CD1c-positive myeloid dendritic cell (primary cell): ENCODE data around the gene GFPT1.

ENCODE experiments used
- DNase-seq: peaks from one replicate; pipeline ENCODE4 v3.0.0-alpha.2; 2016; ENCODE audit errors: extremely low spot score

Gene GFPT1

GRCh38 chr2:69316550-69316949, 70.5 kb downstream of the GFPT1 start:
- DNase-seq, result no peak

GRCh38 chr2:69315160-69315761, 71.8 kb downstream of the GFPT1 start:
- DNase-seq, result no peak

GRCh38 chr2:69311024-69311416, 76.0 kb downstream of the GFPT1 start:
- no peak for DNase-seq

- no peak for DNase-seq
Observed at GRCh38 chr2:69310111-69311023, 76.7 kb downstream of the GFPT1 start.

- peak; percentile 21 for DNase-seq
Observed at GRCh38 chr2:69309351-69310110, 77.5 kb downstream of the GFPT1 start.

GRCh38 chr2:69308338-69308737, 78.7 kb downstream of the GFPT1 start:
- no peak for DNase-seq

GRCh38 chr2:69307579-69308064, 79.4 kb downstream of the GFPT1 start:
- no peak for DNase-seq

GRCh38 chr2:69306822-69307578, 80.0 kb downstream of the GFPT1 start:
- DNase-seq, result peak; percentile 75

GRCh38 chr2:69306393-69306821, 80.6 kb downstream of the GFPT1 start:
- peak; percentile 19 for DNase-seq

GRCh38 chr2:69305712-69306392, 81.2 kb downstream of the GFPT1 start:
- no peak for DNase-seq

- no peak for DNase-seq
Observed at GRCh38 chr2:69305166-69305565, 81.9 kb downstream of the GFPT1 start.

GRCh38 chr2:69304656-69305055, 82.4 kb downstream of the GFPT1 start:
- no peak for DNase-seq

GRCh38 chr2:69300650-69301049, 86.4 kb downstream of the GFPT1 start:
- DNase-seq, result peak; percentile 14

GRCh38 chr2:69299772-69300516, 87.1 kb downstream of the GFPT1 start:
- no peak for DNase-seq

- no peak for DNase-seq
Observed at GRCh38 chr2:69298862-69299261, 88.2 kb downstream of the GFPT1 start.

GRCh38 chr2:69298261-69298660, 88.8 kb downstream of the GFPT1 start:
- no peak for DNase-seq

GRCh38 chr2:69297216-69297615, 89.8 kb downstream of the GFPT1 start:
- no peak for DNase-seq

- DNase-seq, result no peak
Observed at GRCh38 chr2:69296421-69296820, 90.6 kb downstream of the GFPT1 start.

- DNase-seq, result no peak
Observed at GRCh38 chr2:69292256-69292655, 94.8 kb downstream of the GFPT1 start.

GRCh38 chr2:69291721-69292120, 95.3 kb downstream of the GFPT1 start:
- no peak for DNase-seq
